ENCODE data around the gene SECTM1.

- no peak for TF ChIP-seq CTCF (IDR thresholded peaks at IDR 0.05 in 4 of 5, conservative IDR thresholded peaks at IDR 0.05 in 1 of 5)
- no peak for TF ChIP-seq POLR2A (IDR thresholded peaks at IDR 0.05)
These were observed 5.2 kb downstream of the SECTM1 start for GRCh38 chr17:82328141-82328993.

All from gastrocnemius medialis (tissue), 4 donors.